ENCODE results near the gene TSPAN18.

DNA sequence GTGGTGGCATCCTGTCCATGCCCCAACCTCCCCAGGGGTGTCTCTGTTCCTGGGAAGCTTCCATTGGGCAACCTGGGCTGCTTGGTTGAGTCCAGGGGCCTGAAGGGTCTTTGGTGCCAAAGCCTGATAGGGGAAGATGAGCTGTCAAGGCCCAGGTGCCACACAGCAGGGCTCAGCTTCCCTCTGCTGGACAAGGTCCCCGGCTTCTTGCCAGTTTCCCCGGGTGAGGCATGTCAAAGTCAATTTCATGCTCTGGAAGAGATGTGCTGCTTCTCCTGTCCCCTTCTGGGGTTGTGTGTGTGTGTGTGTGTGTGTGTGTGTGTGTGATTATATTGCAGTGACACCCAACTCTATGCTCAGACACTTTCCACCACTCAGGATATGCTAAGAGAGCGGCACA is 197.0 kb downstream of the TSPAN18 start:
- no peak for TF ChIP-seq CTCF (IDR thresholded peaks at IDR 0.05 in 4 of 5, conservative IDR thresholded peaks at IDR 0.05 in 1 of 5)
- TF ChIP-seq POLR2A (IDR thresholded peaks at IDR 0.05) = no peak

Data from gastrocnemius medialis (tissue), 4 donors.